HG02938 (cell line): ENCODE results near the gene LYST.
A peak's percentile ranks its signal among the peaks of the same experiment; 100 is the strongest.
"Not testable (repeated sequence)": the region's sequence is repeated elsewhere in the genome, so short reads cannot be mapped to it uniquely, and the experiment has no call there.

Experiments
- ATAC-seq: cut with Tn5 transposase; IDR thresholded peaks from one replicate; pipeline ENCODE4 v1.9.1; 2021; ENCODE audit warnings: mild to moderate bottlenecking, moderate library complexity; ENCODE audit not compliant: unreplicated experiment

LYST gene

DNA sequence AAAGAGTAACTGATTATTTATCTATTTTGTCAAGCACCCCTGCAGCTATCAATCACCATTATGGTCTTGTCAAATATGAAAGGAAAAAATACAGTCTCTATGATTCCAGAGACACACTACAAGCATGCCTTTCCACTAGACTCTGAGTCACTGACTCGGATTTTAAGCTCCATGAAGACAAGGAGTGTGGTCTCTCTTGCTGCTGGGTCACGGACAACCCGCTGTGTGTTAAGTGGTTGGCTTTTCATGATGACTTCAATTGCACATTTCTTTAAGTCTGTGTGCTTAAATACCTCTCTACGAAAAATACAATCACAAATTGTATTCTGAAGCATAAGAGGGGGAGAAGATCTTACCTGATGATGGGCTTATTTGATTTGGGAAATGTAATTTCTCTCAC lies 203.1 kb downstream of the LYST start:
- ATAC-seq = no peak

- no peak for ATAC-seq
These were observed 205.1 kb downstream of the LYST start for GRCh38 chr1:235661568-235661967.

DNA sequence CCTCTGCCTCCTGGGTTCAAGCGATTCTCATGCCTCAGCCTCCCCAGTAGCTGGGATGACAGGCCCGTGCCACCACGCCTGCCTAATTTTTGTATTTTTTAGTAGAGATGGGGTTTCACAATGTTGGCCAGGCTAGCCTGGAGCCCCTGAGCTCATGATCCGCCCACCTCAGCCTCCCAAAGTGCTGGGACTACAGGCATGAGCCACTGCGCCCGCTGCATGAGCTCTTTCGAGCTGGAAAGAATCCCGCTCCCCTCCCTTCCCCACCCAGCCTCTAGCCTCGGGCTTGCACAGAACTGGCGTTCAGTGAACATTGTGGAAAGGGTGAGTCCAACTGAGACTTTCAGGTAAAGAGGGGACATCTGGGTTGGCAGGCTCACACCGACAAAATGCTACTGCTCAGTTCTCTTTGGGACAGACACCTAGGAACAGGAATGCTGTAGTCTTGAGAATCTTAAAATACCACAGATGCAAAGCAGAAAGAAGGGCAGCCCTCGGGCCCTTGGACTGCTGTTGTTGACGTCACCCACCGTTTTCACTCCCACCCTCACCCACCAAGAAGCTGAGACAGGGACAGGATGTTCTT lies 207.4 kb downstream of the LYST start:
- ATAC-seq = no peak

GRCh38 chr1:235657747-235658526 lies 208.8 kb downstream of the LYST start:
- no peak for ATAC-seq

- ATAC-seq = no peak
These were observed 209.4 kb downstream of the LYST start for GRCh38 chr1:235657269-235657668.

DNA sequence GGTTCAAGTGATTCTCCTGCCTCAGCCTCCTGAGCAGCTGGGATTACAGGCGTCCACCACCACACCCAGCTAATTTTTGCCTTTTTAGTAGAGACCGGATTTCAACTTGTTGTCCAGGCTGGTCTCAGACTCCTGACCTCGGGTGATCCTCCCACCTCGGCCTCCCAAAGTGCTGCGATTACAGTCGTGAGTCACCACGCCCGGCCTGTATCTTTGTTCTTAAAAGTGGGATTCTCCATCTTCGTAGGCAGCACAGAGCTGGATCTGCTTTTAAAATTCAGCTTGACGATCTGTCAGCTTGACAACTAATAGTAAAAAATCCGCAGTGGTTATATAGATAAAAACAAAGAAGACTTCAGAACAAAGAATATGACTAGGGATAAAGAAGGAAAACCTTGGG lies 214.3 kb downstream of the LYST start:
- no peak for ATAC-seq

- ATAC-seq = no peak
These were observed 215.4 kb downstream of the LYST start for GRCh38 chr1:235651170-235651806.

- no peak for ATAC-seq
These were observed 216.2 kb downstream of the LYST start for GRCh38 chr1:235650341-235651169.

DNA sequence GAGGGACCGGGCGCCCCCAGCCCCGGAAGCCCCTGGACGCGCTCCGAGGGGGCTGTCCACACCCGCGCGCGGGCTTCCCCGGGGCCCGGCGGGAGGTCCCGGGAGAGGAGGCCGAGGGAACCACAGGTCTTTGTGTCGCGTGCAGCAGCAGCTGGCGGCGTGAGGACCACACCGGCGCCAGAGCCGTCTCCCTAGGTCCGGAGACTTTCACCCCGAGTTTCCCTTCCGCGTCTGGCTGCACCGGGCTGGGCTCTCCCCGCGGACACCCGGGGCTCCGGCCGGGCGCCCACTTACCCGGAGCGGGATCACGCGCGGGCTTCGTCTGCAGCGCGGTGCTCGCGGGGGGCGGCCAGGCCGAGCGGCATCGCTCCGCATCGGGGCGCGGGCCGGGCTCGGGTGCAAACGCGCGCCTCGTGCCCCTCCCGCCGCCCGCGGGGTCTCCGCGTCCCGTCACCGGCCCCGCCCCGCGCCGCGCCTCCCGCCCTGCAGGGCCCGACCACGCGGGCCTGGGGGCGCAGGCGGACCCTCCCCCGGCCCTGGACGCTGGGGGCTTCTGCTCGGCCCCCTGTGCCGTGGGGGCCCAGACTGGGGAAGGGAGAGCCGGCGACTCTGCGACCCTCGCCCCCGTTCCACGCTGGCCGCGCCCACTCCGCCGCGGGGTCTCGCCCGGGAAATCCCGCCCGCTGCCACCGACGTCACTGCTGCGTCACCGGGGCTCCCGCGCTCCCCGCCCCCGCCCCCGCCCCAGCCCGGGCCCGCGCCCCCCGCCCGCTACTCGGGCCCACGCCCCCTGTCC lies 217.1 kb downstream of the LYST start, which contains the start of gene GNG4:
Gene GNG4, minus strand, starts transcription at position 417 of the 796 bp plus-strand sequence. CDS start 65,946 bp downstream, outside the sequence.
- peak; percentile 37 for ATAC-seq

- ATAC-seq = peak; percentile 66
These were observed 217.7 kb downstream of the LYST start for GRCh38 chr1:235648954-235649367.

GRCh38 chr1:235648407-235648907 lies 218.2 kb downstream of the LYST start:
- no peak for ATAC-seq

DNA sequence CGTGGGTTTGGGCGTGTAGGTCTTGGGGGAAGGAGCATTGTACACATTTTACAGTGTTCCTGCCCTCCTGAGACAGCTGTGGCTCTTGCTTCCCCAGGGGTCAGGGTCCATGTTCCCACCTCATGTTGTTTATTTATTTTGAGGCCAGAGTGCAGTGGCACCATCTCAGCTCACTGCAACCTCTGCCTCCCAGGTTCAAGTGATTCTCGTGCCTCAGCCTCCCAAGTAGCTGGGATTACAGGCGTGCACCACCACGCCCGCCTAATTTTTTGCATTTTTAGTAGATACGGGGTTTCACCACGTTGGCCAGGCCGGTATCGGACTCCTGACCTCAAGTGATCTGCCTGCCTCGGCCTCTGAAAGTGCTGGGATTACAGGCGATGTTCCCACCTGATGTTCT lies 219.2 kb downstream of the LYST start:
- not testable (repeated sequence) for ATAC-seq

GRCh38 chr1:235646463-235646862 lies 220.2 kb downstream of the LYST start:
- no peak for ATAC-seq

DNA sequence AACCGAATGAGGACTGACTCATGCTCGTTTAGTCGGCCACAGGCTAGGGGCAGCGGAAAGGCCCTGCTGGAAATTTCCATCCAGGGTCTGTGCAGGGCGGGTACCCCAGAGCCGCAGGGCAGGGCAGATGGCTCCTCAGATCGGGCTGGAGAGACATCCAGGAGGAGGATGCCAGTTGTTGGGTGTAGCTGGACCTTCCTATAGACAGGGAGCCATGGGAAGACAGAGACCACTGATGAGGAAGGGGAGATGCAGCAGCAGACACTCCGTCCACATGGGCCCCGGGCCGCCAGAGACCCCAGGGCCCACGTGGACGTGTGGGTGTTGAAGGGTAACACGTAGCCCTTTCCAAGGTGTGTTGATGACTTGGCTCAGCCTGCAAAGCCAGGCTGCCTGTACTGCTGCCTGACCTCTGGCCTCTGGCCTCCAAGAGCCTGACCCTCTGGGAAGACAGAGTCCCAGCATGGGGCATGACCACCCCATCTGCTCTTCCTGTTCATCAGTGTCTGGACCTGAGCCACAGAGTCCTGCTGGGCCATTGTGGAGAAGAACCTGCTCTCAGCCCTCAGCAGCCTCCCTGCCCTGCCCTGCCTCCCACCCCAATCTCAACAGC lies 221.9 kb downstream of the LYST start:
- no peak for ATAC-seq

DNA sequence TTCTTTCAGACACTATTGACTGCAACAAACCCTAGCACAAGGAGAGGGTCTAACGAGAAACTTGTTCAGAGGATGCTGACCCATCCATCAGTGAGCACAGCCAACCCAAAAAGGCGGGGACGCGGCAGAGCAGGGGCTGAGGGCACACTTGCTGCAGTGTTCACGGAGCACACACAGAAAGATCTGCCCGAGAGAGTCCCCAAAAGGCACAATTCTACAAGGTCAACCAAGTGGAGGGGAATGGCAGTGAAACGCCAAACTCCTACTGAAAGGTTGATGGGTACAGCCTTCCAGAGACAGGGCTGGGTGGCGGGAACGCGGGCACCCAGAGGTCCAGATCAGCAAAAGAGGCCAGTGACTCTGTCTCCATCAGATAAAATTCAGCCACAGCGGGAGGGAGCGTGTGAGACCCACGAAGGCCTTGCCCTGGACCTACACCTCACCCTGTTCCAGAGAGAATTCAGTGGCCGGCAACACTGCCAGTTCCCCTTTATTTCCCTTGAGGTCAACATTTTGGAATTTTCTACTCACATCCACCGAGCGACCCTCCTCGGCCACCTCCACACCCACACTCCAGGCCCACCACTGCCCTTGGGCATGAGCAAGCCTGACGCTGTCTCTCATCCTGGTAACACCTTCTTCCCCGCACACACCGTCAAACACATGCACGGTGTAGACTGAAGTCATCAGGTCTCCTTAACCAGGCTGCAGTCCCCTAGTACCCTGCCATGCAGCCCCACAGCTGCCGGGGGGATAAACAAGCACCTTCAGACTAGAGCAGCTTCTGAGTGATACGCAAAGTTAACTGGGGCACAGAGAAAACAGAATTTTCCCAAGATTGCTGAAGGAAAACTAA lies 222.6 kb downstream of the LYST start:
- no peak for ATAC-seq

GRCh38 chr1:235642943-235643371 lies 223.7 kb downstream of the LYST start:
- no peak for ATAC-seq

DNA sequence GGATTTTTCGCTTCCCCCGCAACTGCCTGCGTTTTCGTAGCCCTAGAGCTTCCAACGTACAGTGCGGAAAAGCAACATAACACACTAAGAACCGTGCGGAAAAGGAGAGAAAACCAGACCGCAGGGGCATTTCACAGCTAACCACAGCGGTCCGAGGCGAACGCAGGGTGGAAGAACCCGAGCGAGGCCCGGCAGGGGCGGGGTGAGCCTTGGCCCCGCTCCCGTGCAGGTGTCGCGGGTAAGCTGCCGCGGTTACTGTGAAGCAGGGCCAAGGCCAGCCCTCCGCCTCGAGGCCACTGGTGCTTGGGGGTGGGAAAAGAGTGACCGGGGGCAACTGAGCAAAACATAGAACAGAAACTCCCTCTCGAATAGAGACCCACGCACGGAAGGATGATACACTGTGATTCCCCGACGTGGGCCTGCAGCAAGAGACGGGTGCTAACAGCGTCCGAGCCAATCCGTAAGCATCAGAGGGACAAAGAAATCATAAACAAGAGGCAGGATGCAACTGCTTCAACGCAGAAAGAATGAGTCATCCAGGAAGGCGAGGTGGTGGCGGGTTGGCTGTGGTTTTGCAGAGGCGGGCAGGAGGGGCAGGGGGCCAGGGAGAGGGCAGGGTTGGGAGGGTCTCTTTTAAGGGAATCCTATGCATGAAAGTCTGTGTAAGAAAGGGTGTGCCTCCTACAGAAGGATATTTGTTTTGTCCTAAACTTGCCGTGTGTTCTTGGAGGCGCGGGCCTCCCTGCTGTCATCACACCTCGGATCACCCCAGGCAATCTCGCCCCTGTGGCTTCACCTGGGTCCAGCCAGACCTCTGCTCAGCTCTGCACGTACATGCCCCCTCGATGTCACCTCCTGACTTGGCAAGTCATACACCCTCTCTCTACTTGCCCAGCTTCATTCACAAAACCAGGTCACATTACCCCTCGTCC lies 224.4 kb downstream of the LYST start:
- ATAC-seq = peak; percentile 63

- ATAC-seq = no peak
These were observed 226.1 kb downstream of the LYST start for GRCh38 chr1:235640580-235640979.
